Muscle of back (tissue), 11 donors: ENCODE measurements around the gene CRTC1. TPM values are rescaled to one million over a fixed set of nuclear protein-coding genes. Genes with fewer than 3 reads are reported as not detected.
A peak's percentile ranks its signal among the peaks of the same experiment; 100 is the strongest.

Experiments used
- DNase-seq, 3 donors: peaks; one replicate each; pipeline versions ENCODE4 v3.0.0 to v3.0.0-alpha.2; 2013
- polyA plus RNA-seq, 10 donors: library from polyadenylated mRNA; unstranded; fragments of 120-200 nt; gene quantifications; one replicate each; pipeline ENCODE4 v1.2.1, GENCODE V29; 2013; ENCODE audit not compliant: insufficient read length in 10 of 10

Gene CRTC1
- polyA plus RNA-seq, 10 donors, result 10.5 to 14.4 (median 11.5) TPM

GRCh38 chr19:18743784-18744418 is 60.4 kb downstream of the CRTC1 start:
- peak in 1 of 3 donors; percentile 66 for DNase-seq

- peak in 1 of 3 donors; percentile 75 for DNase-seq
Observed at GRCh38 chr19:18745012-18745735, 61.7 kb downstream of the CRTC1 start.

DNA sequence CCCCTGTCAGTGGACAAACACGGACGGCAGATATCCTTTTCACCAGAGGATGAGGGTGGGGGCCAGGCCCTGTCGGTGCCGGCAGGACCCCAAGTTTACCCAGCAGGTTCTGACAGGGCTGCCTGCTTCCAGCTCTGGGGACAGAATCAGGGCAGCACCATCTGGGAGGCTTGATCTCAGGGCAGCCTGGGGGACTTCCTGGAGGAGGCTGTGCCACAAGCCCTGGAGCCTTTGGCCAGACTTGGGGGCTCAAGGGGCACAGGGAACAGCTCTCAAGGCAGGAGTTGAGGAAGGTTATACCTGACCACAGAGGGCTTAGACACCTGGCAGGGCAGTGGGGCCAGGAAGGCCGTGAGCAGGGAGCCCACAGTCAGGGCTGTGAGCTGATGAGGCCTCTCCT is 62.5 kb downstream of the CRTC1 start:
- no peak for DNase-seq

GRCh38 chr19:18746401-18747325 is 63.2 kb downstream of the CRTC1 start:
- DNase-seq, result peak in 2 of 3 donors; percentile 61 to 90

GRCh38 chr19:18749362-18750231 is 66.1 kb downstream of the CRTC1 start:
- no peak for DNase-seq

GRCh38 chr19:18750295-18750970 is 67.0 kb downstream of the CRTC1 start:
- DNase-seq, result no peak

GRCh38 chr19:18751571-18751970 is 68.1 kb downstream of the CRTC1 start:
- no peak for DNase-seq

DNA sequence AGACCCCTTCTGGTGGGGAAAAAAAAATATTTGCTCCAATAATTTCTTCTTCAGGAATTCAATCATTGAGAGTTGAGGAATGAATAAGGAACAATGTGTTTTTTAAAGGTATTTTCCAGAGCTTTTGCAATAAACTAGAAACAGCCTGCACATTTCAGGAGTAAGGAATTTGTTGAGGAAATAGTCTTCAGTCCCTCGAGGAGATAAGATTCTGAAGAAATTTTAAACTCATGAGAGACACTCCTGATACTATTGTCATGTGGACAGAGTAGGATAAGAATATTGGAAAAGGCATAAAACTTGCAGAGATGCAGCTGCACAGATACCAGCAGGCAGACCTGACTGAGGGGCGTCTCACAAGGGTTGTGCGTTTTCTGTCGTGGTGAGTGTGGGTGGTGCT is 71.0 kb downstream of the CRTC1 start:
- no peak for DNase-seq

DNA sequence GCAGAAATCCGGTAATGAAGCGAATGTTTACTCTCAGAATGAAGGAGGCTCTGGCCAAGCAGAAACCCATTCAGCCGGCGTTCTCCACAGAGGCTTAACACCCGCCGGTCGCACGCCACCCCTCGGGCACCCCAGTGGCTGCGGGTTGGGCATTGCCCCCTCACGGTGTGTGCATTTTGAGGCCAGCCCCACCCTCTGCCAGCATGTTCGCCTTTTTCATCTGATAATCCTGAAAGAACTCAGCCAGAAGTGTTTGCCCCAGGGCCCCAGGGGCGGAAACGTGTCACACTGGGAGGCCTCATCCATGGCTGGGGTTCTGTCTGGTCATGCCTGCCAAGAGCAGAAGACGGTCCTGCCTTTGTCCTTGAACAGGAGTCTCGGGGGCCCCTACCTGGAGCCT is 73.4 kb downstream of the CRTC1 start:
- DNase-seq, result no peak

DNA sequence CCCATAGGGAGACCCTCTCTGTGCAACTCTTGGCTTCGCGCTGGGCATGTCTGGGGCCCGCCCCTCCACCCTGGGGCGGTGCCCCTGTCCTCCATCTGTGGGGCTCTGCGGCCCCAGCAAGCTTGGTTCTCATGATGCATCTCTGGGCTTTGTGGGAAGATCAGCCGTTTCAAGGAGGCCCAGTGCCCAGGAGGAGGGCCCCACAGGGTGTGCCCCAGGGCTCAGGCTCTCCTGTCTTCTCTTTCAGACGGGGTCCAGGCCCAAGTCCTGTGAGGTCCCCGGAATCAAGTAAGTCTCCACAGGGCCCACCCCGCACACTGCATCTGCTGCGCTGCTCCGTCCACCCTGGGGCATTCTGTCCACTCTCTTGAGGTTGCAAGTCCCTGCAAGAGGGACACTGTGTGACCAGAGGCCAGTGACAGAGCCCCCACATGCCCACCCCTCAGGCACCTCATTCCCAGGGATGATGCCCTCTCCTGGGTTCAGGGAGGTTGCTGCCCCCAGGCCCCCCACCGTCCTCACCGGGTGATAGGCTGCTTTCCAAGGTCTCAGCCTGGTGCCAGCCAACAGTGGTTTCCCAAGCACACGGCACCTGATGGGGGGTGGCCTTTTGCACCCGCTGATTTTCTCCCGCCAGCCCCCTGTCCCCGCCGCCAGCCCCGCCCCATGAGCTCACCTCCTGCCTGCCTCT is 76.0 kb downstream of the CRTC1 start:
- no peak for DNase-seq

- DNase-seq, result no peak
Observed at GRCh38 chr19:18759995-18760426, 76.5 kb downstream of the CRTC1 start.

DNA sequence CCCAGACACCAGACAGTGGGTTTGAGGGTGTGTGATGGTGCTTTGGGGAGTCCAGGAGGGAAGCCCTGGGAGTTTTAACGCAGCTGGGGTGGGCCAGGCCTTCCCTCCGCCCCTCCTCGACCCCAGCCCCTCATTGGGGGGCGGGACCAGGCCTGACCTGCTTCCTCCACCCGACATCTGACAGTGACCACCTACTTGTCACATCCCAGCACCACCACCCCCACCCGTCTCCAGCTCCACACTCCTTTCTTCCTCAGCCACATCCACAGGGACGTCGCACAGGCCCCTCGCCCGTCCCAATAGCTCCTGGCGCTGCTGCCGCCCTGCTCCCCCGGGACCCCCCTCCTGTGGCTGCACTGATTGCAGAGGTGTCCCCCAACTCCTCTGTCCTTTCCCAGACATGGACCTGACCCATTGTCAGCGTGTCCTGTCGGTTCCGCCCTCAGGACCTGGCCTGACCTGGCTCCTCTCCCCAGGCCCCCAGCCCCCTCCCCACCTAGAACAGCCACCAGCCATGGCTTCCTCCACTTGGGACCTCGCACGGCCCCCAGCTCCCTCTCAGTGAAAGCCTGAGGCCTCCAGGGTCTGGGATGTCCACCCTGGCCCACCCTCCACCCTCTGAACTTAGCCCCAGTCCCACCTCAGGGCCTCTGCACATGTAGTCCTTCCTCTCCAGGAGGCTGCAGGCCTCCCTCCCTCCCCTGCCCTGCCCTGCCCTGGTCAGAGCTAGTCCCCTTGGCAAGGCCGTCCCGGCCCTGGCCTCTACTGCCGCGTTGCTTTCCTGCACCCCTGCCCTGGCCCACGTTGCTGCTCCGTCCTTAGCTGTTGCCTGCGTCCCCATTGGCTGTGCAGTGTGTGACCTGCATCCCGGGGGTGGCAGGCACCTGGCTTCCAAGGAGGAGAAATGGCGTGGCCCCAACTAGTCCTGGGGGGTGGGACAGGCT is 77.2 kb downstream of the CRTC1 start:
- DNase-seq, result no peak

DNA sequence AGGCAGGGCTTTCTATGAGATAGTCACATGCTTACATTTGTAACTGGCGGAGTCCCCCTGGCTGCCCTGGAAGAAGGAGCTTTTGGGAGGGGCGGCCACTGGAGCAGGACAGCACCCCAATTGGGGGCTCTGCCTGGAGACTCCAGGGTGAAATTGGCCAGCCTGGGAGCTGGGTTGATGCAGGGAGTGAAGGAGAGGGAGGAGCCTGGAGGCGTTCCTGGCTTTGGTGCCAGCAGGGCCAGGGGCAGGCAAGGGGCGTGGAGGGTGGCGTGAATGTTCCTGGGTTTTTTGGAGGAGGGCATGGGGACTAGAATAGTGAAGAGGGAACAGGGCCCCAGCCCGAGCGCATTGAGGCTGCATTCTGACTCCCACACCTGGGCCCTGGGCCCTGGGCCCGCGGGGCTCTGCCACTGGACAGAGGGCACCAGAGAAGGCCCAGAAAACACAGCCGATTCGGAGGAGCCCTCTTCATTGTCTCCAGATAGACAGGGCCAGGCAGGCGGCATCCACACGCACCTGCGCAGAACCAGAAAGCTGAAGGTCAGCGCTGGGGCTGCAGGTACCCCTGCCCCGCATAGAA is 78.1 kb downstream of the CRTC1 start:
- DNase-seq, result no peak

GRCh38 chr19:18762125-18763023 is 78.9 kb downstream of the CRTC1 start:
- DNase-seq, result peak in 2 of 3 donors; percentile 78 to 83

DNA sequence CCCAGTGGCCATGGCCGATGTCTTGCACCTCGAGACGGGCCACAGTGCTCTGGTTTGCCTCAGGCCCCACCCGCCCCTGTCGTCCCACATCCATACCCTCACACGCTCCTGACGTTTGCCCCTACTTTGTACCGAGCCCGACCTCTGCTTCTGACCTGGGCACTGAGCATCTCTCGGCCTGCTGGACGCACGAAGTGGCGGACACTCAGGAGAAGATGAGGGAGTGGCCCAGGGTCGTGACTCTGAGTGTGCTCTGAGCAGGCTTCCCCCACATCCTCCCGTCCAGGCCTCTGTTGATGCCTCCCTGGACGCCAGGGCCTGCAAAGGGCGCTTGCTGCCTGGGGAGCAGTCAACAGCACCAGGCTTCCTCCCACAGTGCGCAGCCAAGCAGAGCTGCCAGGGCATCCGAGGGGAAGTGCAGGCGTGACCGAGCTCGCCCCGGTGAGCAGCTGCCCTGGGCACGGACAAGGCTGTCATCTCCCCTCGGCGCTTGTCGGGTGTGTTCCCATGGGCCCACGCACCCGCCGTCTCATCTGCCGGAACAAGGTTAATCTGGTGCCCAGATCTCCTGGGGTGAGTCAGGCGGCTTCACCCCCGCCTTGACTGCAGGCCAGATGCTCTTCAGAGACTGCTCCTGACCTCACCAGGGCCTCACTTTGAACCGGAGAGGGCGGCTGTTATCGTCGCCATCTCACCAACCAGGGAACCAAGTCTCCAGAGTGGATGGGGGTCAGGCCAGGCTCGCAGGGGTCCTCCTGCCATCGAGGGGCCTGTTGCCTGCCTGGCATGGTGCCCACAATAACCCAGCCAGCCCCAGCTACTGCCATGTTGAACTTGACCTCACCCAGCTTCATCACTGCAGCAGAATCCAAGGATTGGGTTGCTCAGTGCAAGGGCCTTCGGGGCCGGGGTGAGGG is 80.5 kb downstream of the CRTC1 start:
- DNase-seq, result no peak

- no peak for DNase-seq
Observed at GRCh38 chr19:18764591-18765051, 81.1 kb downstream of the CRTC1 start.
